ENCODE measurements around the gene BMPR1B. TPM values are rescaled to one million over a fixed set of nuclear protein-coding genes. Genes with fewer than 3 reads are reported as not detected.

BMPR1B gene
- total RNA-seq, 2 donors from 2014 or later: 28.6 to 59.8 TPM

- Histone ChIP-seq H3K27me3 (replicated peaks; ENCODE audit: insufficient read depth) (no peaks in the 10 kb centered on the region), H3K4me1 (replicated peaks) (no peaks in the 10 kb centered on the region), H3K4me3 (no peak overlapping the region), H3K36me3 (no peaks in the 10 kb centered on the region), H3K27ac (no peak overlapping the region), H3K9me3 (no peaks in the 10 kb centered on the region)
- DNase-seq (ENCODE audit: low spot score): no peak
- 93% methylated on average over 1 of the region's 1 CpG for WGBS
- TF ChIP-seq, protein P1, sequence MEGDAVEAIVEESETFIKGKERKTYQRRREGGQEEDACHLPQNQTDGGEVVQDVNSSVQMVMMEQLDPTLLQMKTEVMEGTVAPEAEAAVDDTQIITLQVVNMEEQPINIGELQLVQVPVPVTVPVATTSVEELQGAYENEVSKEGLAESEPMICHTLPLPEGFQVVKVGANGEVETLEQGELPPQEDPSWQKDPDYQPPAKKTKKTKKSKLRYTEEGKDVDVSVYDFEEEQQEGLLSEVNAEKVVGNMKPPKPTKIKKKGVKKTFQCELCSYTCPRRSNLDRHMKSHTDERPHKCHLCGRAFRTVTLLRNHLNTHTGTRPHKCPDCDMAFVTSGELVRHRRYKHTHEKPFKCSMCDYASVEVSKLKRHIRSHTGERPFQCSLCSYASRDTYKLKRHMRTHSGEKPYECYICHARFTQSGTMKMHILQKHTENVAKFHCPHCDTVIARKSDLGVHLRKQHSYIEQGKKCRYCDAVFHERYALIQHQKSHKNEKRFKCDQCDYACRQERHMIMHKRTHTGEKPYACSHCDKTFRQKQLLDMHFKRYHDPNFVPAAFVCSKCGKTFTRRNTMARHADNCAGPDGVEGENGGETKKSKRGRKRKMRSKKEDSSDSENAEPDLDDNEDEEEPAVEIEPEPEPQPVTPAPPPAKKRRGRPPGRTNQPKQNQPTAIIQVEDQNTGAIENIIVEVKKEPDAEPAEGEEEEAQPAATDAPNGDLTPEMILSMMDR (IDR thresholded peaks at IDR 0.05): no peak
- no peak for TF ChIP-seq POLR2AphosphoS5 (IDR thresholded peaks at IDR 0.05)
- no peak for TF ChIP-seq POLR2A (IDR thresholded peaks at IDR 0.05)
- intact Hi-C loops (cut with DNase I): no loop called here
These were observed 263.3 kb downstream of the BMPR1B start for GRCh38 chr4:95021099-95021498.

- intact Hi-C loops (cut with DNase I): no loop called here
- TF ChIP-seq POLR2A (IDR thresholded peaks at IDR 0.05) (no peak), POLR2AphosphoS5 (IDR thresholded peaks at IDR 0.05) (no peak)
- TF ChIP-seq, protein P1 (IDR thresholded peaks at IDR 0.05): no peak
- Histone ChIP-seq H3K27ac (no peak overlapping the region), H3K36me3 (no peaks in the 10 kb centered on the region), H3K4me3 (no peak overlapping the region), H3K9me3 (no peaks in the 10 kb centered on the region), H3K4me1 (replicated peaks) (no peaks in the 10 kb centered on the region), H3K27me3 (replicated peaks; ENCODE audit: insufficient read depth) (no peaks in the 10 kb centered on the region)
- WGBS: 87% methylated on average over 5 of the region's 5 CpGs
- no peak for DNase-seq (ENCODE audit: low spot score)
These were observed 265.4 kb downstream of the BMPR1B start for GRCh38 chr4:95023110-95023509.

DNA sequence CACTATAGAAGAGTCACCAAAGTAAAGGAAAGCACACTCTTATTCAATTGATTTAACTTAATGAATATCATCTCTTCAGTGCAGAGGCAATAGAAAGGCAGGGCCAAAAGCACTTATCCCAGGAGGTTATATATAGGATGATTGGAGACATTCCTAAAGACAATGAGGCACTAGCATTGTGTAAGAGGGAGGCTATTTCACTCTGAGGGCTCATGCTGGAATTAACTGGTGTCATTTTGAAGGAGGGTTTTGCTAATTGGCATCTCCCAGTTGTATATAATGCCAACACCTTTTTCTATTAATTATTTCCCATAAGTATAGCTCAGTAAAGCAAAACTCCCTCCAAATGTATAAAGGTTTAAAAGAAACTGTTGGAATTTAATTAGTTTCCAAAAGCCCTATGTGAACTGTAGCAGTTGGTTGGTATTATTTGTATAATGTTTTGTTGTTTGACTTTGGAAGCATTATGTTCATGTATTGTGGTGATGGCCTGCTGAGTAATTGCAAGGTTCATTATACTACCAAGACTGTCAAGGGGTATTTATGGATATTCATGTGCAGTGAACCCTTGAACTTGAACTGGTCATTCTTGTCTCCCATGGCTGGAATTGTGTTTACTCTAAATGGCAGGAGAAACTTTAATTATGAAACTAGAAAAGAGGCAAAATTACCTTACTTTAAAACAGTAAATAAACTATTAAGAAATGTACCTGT, 270.3 kb downstream of the BMPR1B start:
- H3K4me1 ChIP-seq (replicated peaks): no peaks in the 10 kb centered on the region
- no peak overlapping the region for H3K27ac ChIP-seq
- H3K27me3 ChIP-seq (replicated peaks; ENCODE audit: insufficient read depth): no peaks in the 10 kb centered on the region
- H3K4me3 ChIP-seq: no peak overlapping the region
- intact Hi-C loops (cut with DNase I): no loop called here
- H3K36me3 ChIP-seq: no peaks in the 10 kb centered on the region
- TF ChIP-seq POLR2A (IDR thresholded peaks at IDR 0.05): no peak
- TF ChIP-seq POLR2AphosphoS5 (IDR thresholded peaks at IDR 0.05): no peak
- TF ChIP-seq, protein P1 (IDR thresholded peaks at IDR 0.05): no peak
- no peaks in the 10 kb centered on the region for H3K9me3 ChIP-seq
- DNase-seq (ENCODE audit: low spot score): no peak

- no peaks in the 10 kb centered on the region for H3K27me3 ChIP-seq (replicated peaks; ENCODE audit: insufficient read depth)
- TF ChIP-seq POLR2AphosphoS5 (IDR thresholded peaks at IDR 0.05): no peak
- TF ChIP-seq, protein P1 (IDR thresholded peaks at IDR 0.05): no peak
- TF ChIP-seq POLR2A (IDR thresholded peaks at IDR 0.05): no peak
- no peaks in the 10 kb centered on the region for H3K4me1 ChIP-seq (replicated peaks)
- no peak overlapping the region for H3K27ac ChIP-seq
- intact Hi-C loops (cut with DNase I): no loop called here
- no peak overlapping the region for H3K4me3 ChIP-seq
- H3K36me3 ChIP-seq: no peaks in the 10 kb centered on the region
- 97% methylated on average over 4 of the region's 4 CpGs for WGBS
- no peak for DNase-seq (ENCODE audit: low spot score)
- no peaks in the 10 kb centered on the region for H3K9me3 ChIP-seq
These were observed 281.0 kb downstream of the BMPR1B start for GRCh38 chr4:95038791-95039190.

DNA sequence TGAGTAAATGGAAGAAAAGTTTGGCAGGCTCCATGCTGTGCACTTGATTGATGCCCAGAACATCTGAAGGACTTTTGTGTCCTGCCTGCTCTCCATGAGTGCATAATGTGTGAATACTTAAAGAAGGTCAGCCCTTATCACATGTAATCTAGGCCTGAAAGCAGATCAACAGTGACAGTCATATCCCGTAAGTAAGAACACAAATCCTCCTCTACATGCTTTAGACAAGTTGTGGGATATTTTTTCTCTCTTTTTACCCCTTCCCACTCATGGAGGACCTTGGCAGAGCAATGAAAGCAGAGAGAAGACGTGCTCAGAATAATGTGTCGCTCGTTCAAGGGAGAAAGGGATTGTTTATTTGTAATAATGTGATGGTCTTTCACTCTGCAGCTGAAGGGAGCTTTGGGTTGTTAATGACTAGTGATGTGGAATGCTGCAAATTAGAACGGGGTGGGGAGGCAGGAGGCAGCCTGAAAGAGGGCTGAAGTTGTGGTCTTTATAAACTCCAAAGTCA, 286.6 kb downstream of the BMPR1B start:
- intact Hi-C loops (cut with DNase I): no loop called here
- Histone ChIP-seq H3K36me3 (no peaks in the 10 kb centered on the region), H3K4me1 (replicated peaks) (no peaks in the 10 kb centered on the region), H3K4me3 (no peak overlapping the region), H3K27me3 (replicated peaks; ENCODE audit: insufficient read depth) (no peaks in the 10 kb centered on the region), H3K9me3 (no peaks in the 10 kb centered on the region), H3K27ac (no peak overlapping the region)
- no peak for DNase-seq (ENCODE audit: low spot score)
- WGBS: 60% methylated on average over 5 of the region's 5 CpGs
- TF ChIP-seq, protein P1 (IDR thresholded peaks at IDR 0.05): no peak
- TF ChIP-seq POLR2A (IDR thresholded peaks at IDR 0.05): no peak
- no peak for TF ChIP-seq POLR2AphosphoS5 (IDR thresholded peaks at IDR 0.05)

Measured in prostate gland (tissue), 2 donors.